ENCODE data around the gene SNTG2.
"Not testable (repeated sequence)": the region's sequence is repeated elsewhere in the genome, so short reads cannot be mapped to it uniquely, and the experiment has no call there.

GRCh38 chr2:909764-910379 lies 40.8 kb upstream of the SNTG2 start:
- not testable (repeated sequence) for TF ChIP-seq CTCF, EP300 (IDR thresholded peaks at IDR 0.05)
